Esophagus mucosa (tissue), 1 donor: ENCODE measurements around the gene FITM2. TPM values are rescaled to one million over a fixed set of nuclear protein-coding genes. Genes with fewer than 3 reads are reported as not detected.
"Not testable (repeated sequence)": the region's sequence is repeated elsewhere in the genome, so short reads cannot be mapped to it uniquely, and the experiment has no call there.

Source experiments
- ATAC-seq: fragments of 200-7000 bp; cut with Tn5 transposase; one replicate; pipeline ENCODE4 v1.9.1; 2020
- total RNA-seq: library from RNA; stranded (reverse); gene quantifications from one replicate; pipeline ENCODE4 v1.2.4, GENCODE V29; 2023
- donor health status: DM: yes; HTN: yes; CAD: no.

FITM2 gene, protein sequence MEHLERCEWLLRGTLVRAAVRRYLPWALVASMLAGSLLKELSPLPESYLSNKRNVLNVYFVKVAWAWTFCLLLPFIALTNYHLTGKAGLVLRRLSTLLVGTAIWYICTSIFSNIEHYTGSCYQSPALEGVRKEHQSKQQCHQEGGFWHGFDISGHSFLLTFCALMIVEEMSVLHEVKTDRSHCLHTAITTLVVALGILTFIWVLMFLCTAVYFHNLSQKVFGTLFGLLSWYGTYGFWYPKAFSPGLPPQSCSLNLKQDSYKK
- 3.8 TPM for total RNA-seq

DNA sequence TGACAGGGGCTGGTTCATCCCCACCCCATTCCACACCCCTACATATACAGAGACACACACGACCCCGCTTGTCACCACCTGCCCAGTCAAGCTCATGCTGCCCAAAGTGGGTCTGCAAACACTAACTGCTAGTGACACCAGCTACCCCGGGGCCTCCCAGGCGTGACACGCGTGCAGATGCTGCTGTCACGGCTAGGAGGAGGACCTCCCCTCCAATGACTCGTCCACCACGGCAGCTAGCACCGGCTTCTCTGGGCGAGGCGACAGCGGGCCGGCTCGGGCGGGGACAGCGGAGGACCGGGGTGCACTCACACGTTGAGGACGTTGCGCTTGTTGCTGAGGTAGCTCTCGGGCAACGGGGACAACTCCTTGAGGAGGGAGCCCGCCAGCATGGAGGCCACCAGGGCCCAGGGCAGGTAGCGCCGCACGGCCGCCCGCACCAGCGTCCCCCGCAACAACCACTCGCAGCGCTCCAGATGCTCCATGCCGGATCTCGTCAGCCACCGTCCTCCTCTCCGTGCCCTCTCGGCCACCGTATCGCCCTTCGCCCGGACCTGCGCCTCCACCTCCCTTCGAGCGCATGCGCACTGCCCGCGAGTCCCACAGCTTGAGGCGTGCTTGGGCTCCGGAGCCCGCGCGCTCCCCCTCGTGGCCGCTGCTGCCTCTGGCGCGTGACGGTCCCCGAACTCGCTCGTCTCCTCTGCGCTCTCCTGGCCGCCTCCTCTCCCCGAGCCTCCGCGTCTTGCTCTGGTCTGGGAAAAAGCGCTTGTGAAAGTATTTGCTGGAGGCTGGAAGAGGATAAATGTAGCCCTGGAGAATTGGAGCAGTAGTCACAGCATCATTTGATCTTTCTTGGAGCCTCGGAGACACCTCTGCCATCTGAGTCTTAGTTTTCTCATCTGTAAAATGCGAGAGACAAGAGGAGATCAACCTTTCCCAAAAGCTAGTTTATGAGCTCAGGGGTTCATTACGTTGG is at the start of gene FITM2:
TSS of gene FITM2 (minus strand) at position 539 of the 976 bp plus-strand sequence. CDS start at position 485, 54 bp downstream.
- ATAC-seq = peak; percentile 99

DNA sequence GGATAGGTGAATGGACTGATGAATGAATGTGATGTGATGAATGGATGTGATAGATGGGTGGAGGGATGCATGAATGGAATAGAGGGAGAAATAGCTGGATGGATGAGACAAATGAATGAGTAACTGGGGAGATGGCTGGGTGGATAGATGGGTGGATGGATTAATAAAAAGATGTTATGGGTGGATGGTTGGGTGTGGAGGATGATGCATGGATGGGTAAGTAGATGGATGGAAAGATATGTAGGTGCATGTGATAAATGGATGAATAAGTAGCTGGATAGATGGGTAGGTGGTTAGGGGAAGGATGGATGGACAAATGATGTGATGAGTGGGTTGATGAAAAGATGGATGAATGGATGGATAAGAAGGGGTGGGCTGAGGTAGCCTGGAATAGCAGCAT is 49.2 kb upstream of the FITM2 start:
- ATAC-seq = no peak

DNA sequence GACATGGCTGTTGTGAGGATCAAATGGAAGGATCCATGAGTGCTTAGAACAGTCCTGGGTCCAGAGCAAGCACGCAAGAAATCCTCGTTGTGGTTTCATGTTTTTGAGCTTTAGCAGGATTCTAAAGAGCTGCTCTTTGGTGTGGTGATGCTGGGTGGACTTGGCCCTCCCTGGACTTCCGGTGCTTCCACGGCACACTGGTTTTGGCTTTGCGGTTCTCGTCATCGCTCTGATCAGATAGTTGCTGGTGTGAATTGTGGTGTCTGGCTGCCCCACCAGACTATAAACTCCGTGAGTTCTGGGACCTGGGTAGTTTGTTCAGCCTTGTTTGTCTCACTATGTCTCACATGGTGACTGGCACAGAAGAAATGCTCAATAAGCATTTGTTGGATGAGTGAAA is 47.8 kb upstream of the FITM2 start:
- ATAC-seq = no peak

DNA sequence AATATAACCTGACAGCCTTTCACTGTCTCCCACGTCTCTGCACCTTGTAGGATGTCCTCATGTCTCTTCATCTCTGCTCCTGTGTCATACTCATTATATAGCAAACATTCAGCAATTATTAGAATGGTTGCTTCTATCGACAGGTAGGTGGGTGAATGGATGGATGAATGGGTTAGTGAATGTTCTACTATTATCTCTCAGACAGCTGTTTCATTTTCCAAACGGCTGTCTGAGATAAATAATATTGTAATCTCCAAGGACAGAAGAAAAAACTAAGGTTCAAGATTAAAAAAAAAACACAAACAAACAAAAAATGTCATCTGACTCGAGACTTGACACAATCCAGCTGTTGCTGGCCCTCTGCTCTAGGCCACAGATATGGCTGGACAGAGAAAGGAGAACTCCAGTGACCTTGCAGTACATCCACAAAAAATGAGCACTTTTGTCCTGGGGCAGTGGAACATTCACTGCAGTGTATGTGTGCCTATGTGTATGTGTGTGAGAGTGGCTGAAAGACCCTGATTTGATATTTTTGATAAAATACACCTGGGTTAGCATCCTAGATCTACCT is 46.6 kb upstream of the FITM2 start:
- ATAC-seq = no peak

DNA sequence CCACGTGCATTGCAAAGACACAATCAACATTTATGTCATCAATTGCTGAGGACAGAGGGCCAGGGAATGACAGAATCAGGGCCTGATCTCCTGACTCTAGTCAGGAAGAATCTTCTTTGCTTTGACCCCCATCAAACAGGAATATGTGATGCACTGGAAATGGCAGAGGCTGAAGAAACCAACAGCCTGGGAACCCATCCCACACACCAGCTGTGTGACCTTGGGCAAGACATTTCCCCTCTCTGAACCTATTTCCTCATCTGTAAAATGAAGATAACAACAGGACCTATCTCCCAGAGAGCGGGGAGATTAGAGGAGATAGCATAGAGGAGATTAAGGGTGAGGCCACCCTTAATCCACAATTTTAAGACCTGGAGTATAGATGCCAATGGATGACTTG is 46.0 kb upstream of the FITM2 start:
- ATAC-seq = no peak

DNA sequence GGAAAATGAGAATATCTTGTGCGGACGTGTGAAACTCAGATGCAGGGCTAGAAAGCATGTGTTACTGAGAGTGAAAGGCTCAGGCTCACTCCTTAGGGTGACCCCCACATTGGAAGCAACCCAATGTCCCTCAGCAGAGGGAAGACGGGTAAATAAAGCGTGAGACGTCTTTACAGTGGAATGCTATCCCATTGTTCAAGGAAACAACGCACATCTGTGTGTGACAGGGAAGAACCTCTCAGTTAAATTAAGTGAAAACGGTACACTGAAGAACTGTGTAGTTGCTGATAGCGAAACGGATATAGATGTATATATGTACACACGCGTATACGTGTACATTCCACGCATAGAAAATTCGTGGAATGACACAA is 45.3 kb upstream of the FITM2 start:
- ATAC-seq = no peak

DNA sequence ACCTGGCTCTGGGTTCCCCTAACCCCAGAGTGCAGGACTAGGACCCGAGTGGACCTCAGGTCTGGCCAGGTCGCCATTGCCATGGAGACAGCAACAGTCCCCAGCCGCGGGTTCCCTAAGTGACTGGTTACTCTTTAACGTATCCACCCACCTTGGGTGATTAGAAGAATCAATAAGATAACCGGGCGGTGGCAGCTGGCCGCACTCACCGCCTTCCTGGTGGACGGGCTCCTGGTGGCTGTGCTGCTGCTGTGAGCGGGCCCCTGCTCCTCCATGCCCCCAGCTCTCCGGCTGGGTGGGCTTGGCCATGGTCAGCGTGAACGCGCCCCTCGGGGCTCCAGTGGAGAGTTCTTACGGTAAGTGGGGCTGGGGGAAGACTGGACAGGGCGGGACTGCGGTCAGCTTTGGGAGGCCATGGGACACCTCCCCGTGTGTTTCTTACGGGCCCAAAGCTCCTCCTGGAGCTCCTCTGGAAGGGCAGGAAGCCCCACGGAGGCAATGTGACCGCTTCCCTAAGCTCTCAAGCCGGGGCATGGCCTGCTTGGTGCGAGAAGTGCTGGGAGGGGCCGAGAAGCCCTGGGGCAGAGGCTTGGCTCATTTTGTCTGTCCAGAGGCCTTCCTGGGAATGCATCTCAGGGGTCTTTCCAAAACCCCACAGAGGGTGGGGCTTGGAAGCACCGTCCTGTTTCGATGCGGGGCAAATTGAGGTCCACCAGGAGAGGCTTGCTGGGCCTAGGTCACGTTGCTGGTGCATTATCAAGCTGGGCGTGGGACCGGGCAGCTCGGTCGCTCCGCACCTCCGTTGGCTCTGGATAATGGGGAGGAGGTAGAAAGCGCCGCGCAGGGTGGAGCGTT is 44.7 kb upstream of the FITM2 start, which contains the start of gene HNF4A:
TSS of gene HNF4A (plus strand) at position 202 of the 855 bp plus-strand sequence. CDS start at position 308, 106 bp downstream.
- ATAC-seq = no peak

DNA sequence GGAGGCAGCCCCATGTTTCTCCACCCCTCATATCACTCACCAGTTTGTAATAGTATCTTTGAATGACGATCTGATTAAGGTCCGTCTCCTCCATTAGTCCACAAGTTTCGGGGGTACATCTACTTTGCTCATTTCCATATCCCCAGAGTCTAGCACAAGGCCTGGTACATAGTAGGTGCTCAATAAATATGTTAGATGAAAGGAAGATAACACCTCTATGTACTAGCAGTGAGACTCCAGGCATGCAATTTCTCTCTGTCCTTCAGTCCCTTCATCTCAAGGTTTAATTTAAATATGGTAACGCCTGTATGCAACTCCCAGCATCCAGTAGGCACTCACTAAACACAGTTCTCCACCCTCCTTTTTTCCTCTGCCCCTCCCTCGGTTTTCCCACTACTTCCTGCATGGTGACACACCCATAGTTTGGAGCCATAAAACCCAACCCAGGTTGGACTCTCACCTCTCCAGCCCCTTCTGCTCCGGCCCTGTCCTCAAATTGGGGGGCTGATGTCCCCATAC is 44.0 kb upstream of the FITM2 start:
- ATAC-seq = no peak

DNA sequence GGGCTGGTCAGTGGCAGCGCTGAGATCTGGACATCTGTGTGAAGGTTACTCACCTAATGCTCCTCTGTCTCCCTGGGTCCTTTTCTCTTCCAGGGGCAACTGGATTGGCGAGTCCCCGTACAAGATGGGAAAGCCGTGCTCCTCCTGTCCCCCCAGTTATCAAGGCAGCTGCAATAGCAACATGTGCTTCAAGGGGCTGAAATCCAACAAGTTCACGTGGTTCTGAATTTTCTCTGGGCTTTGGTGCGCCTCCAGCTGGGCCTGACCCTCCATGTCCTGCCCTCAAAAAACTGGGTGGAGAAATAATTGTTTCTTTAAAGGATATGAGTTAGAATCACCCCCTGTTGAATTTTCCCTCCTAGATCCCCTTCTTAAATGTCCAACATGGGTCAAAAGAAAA is 39.6 kb upstream of the FITM2 start:
- no peak for ATAC-seq

DNA sequence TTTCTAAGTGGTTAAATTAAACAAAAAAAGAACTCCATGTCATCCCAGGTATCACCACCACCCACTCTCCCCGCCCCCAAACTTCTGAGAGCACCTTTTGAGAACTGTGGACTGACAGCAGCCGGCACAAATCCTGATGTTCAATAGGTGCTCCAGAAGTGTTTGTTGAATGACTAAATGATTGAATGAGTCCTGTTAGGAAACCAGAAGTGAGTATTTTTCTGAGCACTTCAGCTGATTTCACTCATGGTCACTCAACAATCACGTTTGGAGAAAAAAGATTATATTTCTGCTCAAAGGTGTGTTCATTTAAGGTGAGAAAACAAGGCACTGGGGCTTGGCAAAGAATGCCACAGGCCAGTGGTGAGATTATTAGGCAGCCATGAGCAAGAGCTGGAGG is 38.3 kb upstream of the FITM2 start:
- ATAC-seq = no peak

DNA sequence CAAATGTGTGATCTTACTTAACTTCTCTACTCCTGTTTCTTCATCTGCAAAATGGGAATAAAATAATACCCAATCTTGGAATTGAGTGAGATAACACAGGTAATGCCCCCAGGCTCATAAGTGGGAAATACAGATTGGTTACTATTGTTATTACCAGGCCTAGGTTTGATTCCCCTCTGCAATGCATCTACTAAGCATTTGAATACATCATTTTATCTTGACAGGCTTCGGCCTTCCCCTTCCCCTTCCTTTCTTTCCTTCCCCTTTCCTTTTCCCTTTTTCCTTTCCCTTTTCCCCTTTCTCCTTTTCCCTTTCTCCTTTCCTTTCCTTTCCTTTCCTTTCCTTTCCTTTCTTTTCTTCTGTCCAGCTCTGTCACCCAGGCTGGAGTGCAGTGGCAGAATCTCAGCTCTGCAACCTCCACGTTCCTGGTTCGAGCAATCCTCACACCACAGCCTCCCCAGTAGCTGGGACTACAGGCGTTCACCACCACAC is 37.2 kb upstream of the FITM2 start:
- ATAC-seq = no peak

DNA sequence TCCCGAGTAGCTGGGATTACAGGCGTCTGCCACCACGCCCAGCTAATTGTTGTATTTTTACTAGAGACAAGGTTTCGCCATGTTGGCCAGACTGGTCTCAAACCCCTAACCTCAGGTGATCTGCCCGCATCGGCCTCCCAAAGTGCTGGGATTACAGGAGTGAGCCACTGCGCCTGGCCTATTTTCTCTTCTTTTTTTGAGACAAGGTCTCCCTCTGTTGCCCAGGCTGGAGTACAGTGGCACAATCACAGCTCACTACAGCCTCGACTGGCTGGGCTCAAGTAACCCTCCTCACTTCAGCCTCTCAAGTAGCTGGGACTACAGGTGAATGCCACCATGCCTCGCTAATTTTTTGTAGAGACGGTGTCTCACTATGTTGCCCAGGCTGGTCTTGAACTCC is 34.9 kb upstream of the FITM2 start:
- ATAC-seq = not testable (repeated sequence)

DNA sequence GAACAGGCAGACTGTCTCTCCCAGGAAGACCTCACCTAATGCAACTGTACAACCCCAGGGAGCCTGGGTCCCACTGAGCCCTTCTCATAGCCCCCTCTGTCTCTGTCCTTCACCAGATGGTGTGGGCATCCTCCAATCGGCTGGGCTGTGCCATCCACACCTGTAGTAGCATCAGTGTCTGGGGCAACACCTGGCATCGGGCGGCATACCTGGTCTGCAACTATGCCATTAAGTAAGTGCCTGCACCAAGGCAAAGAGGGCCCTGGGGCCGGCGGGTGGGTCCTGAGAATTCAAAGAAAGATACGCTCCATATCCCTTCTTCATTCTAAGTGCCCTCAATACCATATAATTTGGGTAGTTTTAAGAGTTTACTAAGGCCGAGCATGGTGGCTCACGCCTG is 34.1 kb upstream of the FITM2 start:
- ATAC-seq = no peak

DNA sequence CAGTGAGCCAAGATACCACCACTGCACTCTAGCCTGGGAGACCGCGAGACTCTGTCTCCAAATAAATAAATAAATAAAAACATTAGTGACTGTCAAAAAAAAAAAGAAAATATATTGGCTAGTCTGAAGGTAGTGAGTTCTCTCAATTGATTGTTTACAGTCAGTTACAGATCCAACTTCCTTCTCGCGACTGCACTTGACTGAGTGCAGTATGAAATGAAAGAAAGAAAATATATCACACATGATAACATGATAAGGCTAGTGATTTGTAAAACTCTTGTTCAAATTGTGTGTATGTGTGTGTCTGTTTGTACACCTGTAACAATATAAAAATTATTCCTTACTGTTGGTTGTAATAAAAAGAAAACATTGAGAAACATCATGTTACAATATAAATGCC is 33.7 kb upstream of the FITM2 start:
- no peak for ATAC-seq

DNA sequence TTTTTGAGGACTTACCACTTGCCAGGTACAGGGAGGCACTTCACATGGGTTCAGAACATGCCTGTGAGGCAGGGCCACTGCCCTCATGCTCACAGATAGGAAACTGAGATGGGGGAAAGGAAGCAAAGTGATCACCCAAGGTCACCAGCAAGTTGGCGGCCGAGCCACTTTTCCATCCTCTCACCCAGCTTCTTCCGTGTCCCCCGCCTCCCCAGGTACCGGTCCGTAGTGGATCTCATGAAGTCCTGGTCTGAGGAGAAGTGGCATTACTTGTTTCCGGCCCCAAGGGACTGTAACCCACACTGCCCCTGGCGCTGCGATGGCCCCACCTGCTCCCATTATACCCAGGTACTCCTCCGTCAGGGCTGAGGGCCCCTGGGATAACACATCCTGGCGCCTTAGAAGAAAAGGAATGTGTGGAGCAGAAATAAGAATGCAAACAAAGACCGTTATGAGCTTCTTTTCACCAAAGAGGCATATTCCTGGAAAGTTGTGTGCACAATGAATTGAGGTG is 32.2 kb upstream of the FITM2 start:
- ATAC-seq = no peak

DNA sequence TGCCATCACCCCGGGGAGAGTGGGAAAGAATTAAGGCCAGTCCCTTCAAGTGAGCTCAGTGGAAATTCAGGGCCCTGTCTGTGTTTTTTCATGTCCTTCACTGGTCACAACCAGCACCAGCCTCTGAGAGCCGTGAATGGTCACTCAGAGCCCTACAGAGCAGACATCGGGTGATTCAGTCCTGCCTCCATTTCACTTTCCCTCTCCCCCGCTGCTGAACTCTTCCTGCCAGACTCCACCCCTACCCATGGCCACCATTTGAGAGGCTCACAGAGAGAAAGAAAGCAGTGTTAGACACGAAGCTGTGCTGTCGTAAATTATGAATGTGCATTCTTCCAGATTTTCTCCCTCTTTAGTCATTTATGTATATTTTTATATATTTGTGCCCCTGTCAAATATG is 31.2 kb upstream of the FITM2 start:
- no peak for ATAC-seq

DNA sequence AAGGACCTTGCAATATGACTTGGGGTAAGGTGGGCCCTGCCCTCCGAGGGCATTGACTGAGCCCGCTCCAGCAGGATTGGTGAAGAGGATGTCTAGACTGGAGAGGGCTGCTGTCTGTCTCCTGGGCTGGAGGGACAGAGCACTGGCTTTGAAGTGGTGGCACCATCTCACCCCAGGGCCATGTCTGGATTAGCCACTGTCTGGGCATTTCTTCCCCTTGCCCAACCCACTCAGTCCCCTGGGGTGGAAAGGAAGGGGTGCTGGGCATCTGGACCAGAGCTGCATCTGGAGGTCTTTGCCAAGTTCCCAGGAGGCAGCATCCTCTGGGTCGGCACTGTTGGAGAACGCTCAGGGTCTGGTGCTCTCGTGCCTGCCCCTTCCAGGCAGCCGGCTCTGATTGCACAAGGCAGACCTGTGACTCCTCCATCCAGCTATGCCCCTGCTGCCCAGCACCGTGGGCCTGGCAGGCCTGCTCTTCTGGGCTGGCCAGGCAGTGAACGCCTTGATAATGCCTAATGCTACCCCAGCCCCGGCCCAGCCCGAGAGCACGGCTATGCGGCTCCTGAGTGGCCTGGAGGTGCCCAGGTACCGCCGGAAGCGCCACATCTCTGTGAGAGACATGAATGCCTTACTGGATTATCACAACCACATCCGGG is 25.9 kb upstream of the FITM2 start, which contains the start of gene R3HDML:
TSS of gene R3HDML (plus strand) at position 319 of the 656 bp plus-strand sequence. CDS start at position 434, 115 bp downstream.
- ATAC-seq = no peak

DNA sequence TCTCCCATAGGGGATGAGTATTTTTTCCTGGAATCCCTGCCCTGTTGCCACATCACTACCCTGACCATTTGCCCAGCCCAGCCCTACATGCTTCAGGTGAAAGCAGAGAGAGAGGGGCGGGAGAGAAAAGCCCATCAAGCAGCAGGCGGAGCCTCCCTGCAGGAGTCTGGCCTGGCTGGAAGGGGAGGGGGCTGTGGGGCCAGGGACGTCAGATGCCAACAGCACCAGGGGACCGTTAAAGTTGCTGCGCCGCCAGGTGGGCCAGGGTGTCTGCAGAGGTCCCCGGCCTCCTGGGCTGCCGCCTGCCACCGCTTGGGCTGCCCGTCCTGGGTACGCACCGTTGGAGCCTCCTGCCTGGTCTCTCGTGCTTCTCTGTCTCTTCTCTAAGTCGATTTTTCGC is 25.1 kb upstream of the FITM2 start:
- ATAC-seq = no peak

DNA sequence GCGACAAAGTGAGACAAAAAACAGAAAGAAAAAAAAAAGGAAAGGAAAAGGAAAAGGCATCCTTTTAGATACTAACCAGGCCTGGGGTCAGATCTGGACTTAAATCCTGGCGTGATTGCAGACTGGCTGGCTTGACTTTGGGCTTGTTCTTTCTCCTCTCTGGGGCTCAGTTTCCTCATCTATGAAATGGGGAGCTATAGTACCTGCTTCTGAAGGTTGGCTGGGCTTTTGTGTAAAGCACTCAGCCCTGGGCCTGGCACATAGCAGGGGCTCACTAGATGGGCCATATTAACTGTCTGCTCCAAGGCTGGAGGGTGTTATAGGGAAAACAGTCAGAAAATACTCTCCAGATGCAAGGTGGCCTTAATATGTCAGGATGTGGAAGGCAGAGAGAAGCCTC is 24.7 kb upstream of the FITM2 start:
- no peak for ATAC-seq

DNA sequence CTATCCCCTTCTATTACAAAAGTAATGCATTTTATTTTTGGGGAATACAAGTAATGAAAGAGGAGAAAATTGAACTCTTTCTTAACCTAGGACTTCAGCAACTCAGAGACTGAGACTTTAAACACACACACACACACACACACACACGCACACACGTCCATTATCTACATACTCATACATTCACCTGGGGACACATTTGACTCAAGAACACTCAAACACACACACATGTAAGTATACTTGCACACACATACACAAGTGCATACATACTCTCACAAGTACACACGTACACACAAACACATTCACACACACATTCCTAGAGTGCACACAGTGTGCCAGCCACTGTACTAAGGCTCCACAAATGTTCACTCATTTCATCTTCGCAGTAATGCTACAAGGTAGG is 23.7 kb upstream of the FITM2 start:
- ATAC-seq = no peak

DNA sequence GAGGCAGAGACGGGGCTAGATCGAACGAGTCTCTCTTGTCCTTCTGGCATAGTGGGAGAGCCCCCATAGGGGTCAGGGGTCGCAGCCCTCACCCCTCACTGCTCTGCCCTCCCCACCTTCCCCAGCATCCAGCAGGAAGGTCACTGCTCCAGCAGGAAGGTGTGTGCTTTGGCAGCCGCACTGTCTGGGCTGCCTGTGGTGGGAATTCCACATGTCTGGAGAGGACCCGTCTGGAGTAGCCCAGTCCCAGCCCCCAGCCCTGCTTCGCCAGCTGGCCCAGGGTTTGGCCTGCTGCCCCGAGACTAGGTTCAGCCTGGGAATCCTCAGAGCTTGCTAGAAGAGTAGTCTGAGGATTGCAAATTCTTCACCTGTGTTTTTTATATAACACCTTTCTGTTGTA is 23.3 kb upstream of the FITM2 start:
- ATAC-seq = no peak
